ENCODE results near the gene PTCD1.

PTCD1 gene

GRCh38 chr7:99438573-99439480 lies at the start of gene PTCD1, which contains the start of gene CPSF4:
TSS of gene PTCD1 (minus strand) at chr7:99438798. CDS start at chr7:99435242, 3,556 bp downstream.
TSS of gene CPSF4 (plus strand) at chr7:99438943. CDS start at chr7:99439083, 140 bp downstream.
- peak; percentile 89 to 91 for DNase-seq

DNA sequence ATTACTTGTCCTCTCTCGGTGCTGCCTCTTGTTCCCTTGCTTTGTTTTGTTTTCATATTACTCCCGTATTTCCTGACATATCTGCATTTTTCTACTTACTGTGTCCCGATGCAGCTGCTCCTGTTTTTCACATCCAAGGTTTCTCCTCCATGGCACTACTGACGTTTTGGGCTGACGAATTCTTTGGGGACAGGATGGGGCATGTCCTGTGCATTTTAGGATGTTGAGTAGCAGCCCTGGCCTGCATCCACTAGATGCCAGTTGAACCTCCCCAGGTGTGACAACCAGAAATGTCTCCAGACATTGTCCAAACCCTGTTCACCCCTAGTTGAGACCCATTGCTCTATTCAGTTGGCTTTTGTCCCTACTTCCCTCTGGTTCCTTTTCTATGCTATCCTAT lies 46.5 kb upstream of the PTCD1 start:
- no peak for DNase-seq

DNA sequence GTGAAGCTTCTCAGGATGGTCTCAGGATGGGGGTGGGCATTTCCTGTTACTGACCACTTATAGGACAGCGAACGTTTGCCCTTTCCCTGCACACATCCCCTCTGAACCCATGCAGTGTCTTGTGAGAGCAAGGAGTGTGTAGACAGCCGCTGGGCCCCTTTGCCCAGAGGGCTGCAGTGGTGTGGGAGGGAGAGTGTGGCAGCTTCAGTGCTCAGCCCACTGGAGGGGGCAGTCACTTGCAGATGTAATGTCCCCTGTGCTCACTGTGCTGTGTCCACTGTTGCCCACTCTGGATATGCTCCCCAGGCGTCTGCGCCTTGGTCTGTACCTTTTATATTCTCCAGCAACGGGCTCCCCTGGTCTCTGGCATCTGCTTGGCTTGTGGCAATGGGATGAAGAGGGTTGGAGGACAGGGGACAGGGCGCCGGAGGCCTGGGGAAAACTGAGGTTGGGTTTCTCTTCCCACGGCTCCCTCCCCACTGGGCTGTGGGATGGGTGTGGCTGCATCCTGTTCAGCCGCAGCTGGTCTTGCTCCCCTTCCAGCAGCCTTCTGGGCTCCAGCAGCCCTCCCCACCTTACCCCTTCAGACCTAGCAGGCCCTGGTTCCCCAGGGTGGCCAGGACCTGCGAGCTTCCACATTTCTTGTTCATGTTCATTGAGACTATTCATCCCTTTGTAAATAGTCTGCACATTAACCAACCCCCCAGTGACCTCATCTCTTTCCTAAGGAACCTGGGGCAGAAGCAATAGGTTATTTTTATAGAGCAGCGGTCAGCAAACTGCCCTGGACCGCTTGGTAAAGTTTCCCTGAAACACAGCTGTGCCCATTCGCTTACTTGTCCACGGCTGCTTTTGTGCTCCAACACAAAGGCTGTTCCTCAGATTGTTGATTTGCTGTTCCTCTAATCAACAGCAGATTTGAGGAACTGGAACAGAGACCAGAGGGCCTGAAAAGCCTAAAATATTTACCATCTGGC lies 40.2 kb upstream of the PTCD1 start:
- no peak for DNase-seq

DNA sequence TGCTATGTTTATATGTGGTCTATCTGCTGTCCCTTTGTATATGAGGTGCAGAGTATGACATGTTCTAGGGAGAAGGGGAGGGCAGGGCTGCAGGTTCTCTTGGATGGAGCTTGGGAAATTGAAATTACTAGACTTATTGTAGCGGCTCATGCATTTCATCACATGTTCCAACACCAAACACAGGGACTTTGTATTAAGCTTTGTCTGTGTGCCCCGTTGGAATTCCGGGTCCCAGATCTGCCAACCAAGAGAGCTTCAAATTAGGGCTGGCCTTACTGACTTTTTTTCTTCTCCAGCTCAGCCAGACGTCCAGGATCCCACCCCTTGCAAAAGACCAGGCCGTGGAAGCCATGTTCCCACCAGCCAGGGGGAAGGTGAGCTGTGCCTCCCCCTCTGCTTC lies 37.5 kb upstream of the PTCD1 start:
- no peak for DNase-seq

DNA sequence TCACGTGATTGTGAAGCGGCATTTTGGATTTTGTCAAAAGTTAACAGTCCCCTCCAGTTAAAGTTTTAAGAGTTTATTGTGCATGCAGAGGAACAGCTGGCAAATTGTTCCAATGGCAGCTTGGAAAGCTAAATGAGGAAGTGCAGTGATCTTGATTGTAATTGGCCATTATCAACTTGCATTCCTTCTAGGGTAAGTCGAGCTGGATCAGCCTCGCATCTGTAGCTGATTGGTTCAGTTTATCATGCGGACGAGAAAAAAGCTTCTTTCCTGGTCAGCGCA lies 34.7 kb upstream of the PTCD1 start:
- no peak for DNase-seq

- peak; percentile 90 to 93 for DNase-seq
Observed at GRCh38 chr7:99472561-99473314, 34.1 kb upstream of the PTCD1 start, which contains the start of gene ZNF789. TSS of gene ZNF789 (plus strand) at chr7:99472890. CDS start at chr7:99476457, 3,567 bp downstream.

- no peak for DNase-seq
Observed at GRCh38 chr7:99469381-99470065, 30.9 kb upstream of the PTCD1 start.

- no peak for DNase-seq
Observed at GRCh38 chr7:99468336-99468918, 29.8 kb upstream of the PTCD1 start.

DNA sequence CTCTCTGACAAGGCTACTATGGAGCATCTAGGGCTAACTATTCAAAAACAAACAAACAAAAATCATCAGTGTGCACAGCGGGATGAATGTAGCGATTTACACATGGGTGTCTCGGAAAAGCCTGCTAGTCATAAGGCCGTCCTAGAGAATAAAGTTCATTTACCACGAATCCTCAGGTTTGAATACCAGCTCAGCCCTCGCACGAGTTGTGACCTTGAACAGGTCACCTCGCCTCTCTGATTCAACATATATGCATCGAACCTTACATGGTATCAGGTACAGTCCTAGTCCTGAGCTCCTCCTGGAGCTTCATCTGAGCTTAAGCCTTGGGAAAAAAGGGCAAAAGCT lies 26.8 kb upstream of the PTCD1 start:
- no peak for DNase-seq

GRCh38 chr7:99461221-99461620 lies 22.6 kb upstream of the PTCD1 start:
- DNase-seq: no peak

- no peak for DNase-seq
Observed at GRCh38 chr7:99460651-99461050, 22.1 kb upstream of the PTCD1 start.

GRCh38 chr7:99459087-99459486 lies 20.5 kb upstream of the PTCD1 start:
- DNase-seq: peak in 1 of 2 experiments; percentile 26

DNA sequence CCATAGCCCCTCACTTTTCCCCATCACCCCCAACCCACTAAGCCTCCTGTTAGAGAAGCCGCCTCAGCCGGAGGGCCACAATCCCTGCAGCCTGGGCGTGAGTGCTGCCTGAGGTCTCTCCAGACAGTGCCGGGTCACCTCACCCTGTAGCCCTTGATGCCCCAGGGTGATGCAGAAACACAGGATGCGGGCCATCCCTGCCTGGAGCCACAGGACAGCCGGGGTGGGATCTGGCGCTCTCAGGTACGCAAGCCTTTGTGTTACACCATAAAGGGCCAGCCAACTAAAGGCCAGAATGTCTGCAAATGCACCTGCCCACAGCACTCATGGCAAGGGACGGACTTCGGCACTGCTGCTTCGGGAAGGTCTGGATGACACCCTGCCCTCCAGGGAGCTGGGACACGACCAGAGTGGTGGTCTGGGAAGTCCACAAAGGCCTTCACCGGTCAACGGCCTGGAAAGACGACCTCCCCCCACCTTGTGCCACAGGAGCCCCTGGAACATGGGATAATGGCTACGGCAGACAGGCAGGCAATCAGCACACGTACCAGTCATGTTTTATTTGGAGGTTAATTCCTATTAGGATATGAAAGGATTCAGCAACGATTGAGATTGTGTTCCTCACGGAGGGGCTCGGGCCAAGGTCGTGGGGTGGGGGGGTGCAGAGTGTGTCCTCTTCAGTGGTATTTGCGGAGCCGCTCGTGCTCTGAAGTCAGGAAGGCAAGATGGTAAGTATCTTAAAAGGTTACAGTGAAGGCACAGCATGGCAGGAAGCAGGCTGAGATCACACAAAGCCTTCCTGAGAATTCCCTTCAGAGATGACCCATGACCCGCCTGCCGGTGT lies 19.3 kb upstream of the PTCD1 start:
- no peak for DNase-seq

- no peak for DNase-seq
Observed at GRCh38 chr7:99457050-99457649, 18.6 kb upstream of the PTCD1 start.

DNA sequence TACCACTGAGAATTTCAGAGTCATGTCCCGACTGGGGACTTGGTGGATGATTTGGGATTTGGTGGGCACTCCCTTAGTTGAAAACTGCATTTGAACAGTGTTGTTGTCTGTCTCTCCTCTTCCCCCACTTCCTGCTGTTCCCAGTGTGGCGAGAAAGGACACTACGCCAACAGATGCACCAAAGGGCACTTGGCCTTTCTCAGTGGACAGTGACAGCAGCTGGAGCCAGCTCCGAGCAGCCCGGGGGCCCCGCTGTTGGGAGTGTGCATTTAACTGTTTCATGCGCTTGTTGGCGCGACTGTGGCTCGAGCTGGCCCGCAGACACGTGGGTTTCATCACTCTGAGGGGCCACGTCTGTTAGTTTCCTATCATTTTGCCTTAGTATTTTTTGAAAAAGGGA lies 17.7 kb upstream of the PTCD1 start:
- DNase-seq: no peak

GRCh38 chr7:99455874-99456273 lies 17.3 kb upstream of the PTCD1 start:
- DNase-seq: no peak

DNA sequence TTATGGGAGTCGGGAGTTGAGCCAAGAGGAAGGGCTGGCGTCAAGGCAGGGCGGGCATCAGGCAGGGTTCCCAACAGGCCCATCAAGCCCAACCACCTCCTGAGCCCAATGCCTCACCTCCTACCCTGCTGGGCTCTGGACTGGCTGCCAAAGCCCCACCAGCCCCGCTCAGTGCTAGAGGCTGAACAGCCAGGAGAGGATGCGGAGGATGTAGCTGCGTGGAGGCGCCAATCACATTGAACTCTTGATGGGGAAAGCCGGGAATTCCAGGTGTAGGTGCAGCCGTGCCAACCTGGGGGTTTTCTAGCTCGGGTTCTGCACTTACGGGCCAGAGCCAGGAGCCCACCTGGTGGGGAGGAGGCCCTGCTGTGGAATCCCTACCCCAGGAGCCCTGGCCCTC lies 14.5 kb upstream of the PTCD1 start:
- no peak for DNase-seq

DNA sequence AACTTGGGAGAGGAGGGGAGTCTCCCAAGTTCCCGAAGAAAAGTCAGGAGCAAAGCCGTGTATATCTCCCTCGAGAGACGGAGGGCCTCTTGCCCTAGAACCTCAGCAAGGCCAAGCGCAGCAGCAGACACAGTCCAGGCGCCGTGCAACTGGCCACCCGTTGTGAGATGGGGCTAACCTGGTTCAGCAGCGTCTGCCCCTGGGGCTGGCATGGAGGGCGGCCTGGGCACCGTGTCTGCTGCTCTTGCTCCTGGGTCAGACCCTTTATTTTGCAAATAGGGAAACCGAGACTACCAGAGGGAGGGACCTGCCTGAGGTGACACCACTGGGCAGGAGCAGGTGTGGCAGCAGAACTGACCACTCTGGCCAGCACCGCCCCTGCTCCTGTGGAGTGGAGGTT lies 13.9 kb upstream of the PTCD1 start:
- no peak for DNase-seq

GRCh38 chr7:99451936-99452335 lies 13.3 kb upstream of the PTCD1 start:
- DNase-seq: no peak

GRCh38 chr7:99449326-99449725 lies 10.7 kb upstream of the PTCD1 start:
- DNase-seq: no peak

- DNase-seq: no peak
Observed at GRCh38 chr7:99448855-99449254, 10.3 kb upstream of the PTCD1 start.
